ENCODE results near the gene SMC3. TPM values are rescaled to one million over a fixed set of nuclear protein-coding genes. Genes with fewer than 3 reads are reported as not detected.

SMC3 gene
- total and polyA plus RNA-seq, 12 donors: 10.0 to 38.8 (median 21.5) TPM

- no peak for DNase-seq
- intact Hi-C loops (cut with DNase I): loop anchor here in 1 of 2 donors (10.0 kb wide), 1 partner anchor 57 kb away; no protein-coding TSS in a partner anchor
- no peaks in the 10 kb centered on the region for H3K36me3 ChIP-seq (replicated peaks in 1 of 2)
- TF ChIP-seq POLR2A (IDR thresholded peaks at IDR 0.05) (no peak), CTCF (IDR thresholded peaks at IDR 0.05) (no peak)
- no peak overlapping the region for H3K4me3 ChIP-seq
- 95 to 97% (median 96%) methylated on average over 7 of the region's 7 CpGs for WGBS, 4 donors
- H3K4me1 ChIP-seq (replicated peaks in 1 of 2): no peaks in the 10 kb centered on the region
- no peak overlapping the region for H3K27ac ChIP-seq
- no peaks in the 10 kb centered on the region for H3K9me3 ChIP-seq (replicated peaks in 1 of 3)
- no peaks in the 10 kb centered on the region for H3K27me3 ChIP-seq
These were observed 50.1 kb downstream of the SMC3 start for GRCh38 chr10:110617425-110618229.

- DNase-seq: no peak
- intact Hi-C loops (cut with DNase I): loop anchor here in 1 of 2 donors (10.0 kb wide), 1 partner anchor 57 kb away; no protein-coding TSS in a partner anchor
- H3K4me3 ChIP-seq: no peak overlapping the region
- no peak overlapping the region for H3K27ac ChIP-seq
- no peaks in the 10 kb centered on the region for H3K9me3 ChIP-seq (replicated peaks in 1 of 3)
- H3K27me3 ChIP-seq: no peaks in the 10 kb centered on the region
- 73 to 79% (median 78%) methylated on average over 5 of the region's 5 CpGs for WGBS, 4 donors
- no peaks in the 10 kb centered on the region for H3K36me3 ChIP-seq (replicated peaks in 1 of 2)
- H3K4me1 ChIP-seq (replicated peaks in 1 of 2): no peaks in the 10 kb centered on the region
- TF ChIP-seq CTCF (IDR thresholded peaks at IDR 0.05) (no peak), POLR2A (IDR thresholded peaks at IDR 0.05) (no peak)
These were observed 50.7 kb downstream of the SMC3 start for GRCh38 chr10:110618230-110618610.

DNA sequence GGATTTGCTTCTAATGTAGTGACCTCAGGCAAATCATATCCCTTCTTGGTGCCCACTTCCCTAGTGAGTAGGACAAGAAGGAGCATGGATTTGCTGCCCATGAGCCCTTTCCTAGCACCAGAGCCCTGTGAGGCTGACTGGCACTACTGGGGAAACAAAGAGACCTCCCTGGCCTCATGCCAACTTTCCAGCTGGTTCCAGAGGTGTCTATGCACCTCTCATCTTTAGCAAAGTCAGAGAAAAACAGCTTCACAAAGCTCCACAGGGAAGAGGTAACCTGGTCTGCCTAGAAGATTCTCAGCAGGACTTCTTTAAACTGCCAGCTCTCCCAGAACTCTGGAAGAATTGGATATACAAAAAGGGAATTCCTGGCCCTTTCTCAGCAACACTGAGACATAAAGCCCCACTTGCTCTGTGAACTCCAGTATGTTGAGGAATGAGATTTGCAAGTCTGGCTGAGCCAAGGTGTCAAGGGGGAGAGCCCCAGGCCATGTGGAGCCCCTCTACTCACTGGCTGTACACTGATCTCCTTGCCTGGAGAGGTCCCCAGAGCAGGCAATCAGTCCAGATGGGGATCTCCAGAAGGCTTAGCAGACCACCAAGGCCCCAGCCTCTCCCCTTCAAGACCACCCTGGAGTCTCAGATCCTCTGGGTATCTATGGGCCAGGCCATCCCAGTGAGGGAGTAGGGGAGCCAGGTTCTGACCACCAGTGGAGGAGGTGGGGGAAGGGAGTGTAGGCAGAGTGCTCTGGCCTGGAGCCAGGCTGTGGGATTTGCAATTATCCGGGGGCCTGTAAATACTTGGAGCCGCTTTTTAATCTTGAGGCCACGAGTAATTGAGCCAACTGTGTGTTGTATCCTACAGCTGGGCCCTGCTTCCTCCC, 52.3 kb downstream of the SMC3 start:
- no peaks in the 10 kb centered on the region for H3K9me3 ChIP-seq (replicated peaks in 1 of 3)
- 71 to 83% (median 77%) methylated on average over 3 of the region's 3 CpGs for WGBS, 4 donors
- intact Hi-C loops (cut with DNase I): loop anchor here in 1 of 2 donors (10.0 kb wide), 1 partner anchor 55 kb away; no protein-coding TSS in a partner anchor

More for the DNA sequence above, 52.3 kb downstream of the SMC3 start:
- TF ChIP-seq POLR2A (IDR thresholded peaks at IDR 0.05) (no peak), CTCF (IDR thresholded peaks at IDR 0.05) (no peak)
- Histone ChIP-seq H3K4me1 (replicated peaks in 1 of 2) (no peaks in the 10 kb centered on the region), H3K27me3 (no peaks in the 10 kb centered on the region), H3K27ac (no peak overlapping the region), H3K4me3 (no peak overlapping the region), H3K36me3 (replicated peaks in 1 of 2) (no peaks in the 10 kb centered on the region)
- DNase-seq: no peak
